Dedifferentiated amniotic fluid mesenchymal stem cell (primary cell): Measurements from ENCODE around the gene UBTD2.
"Not testable (repeated sequence)": the region's sequence is repeated elsewhere in the genome, so short reads cannot be mapped to it uniquely, and the experiment has no call there.

Source experiments
- DNase-seq: peaks from one replicate; pipeline ENCODE4 v3.0.0-alpha.2; 2016; ENCODE audit errors: extremely low spot score

The UBTD2 gene

GRCh38 chr5:172251419-172251818 lies 32.1 kb downstream of the UBTD2 start:
- no peak for DNase-seq

GRCh38 chr5:172248637-172249036 lies 34.9 kb downstream of the UBTD2 start:
- no peak for DNase-seq

GRCh38 chr5:172245703-172246125 lies 37.9 kb downstream of the UBTD2 start:
- DNase-seq, result no peak

- DNase-seq, result no peak
Measured at GRCh38 chr5:172245046-172245445, 38.5 kb downstream of the UBTD2 start.

- DNase-seq, result no peak
Measured at GRCh38 chr5:172243302-172243701, 40.3 kb downstream of the UBTD2 start.

GRCh38 chr5:172238334-172238733 lies 45.2 kb downstream of the UBTD2 start:
- DNase-seq, result no peak

- no peak for DNase-seq
Measured at GRCh38 chr5:172235827-172236736, 47.5 kb downstream of the UBTD2 start.

GRCh38 chr5:172235132-172235780 lies 48.3 kb downstream of the UBTD2 start:
- no peak for DNase-seq

GRCh38 chr5:172234031-172234430 lies 49.5 kb downstream of the UBTD2 start:
- DNase-seq, result no peak

- DNase-seq, result no peak
Measured at GRCh38 chr5:172229904-172230303, 53.7 kb downstream of the UBTD2 start.

- DNase-seq, result no peak
Measured at GRCh38 chr5:172224996-172225395, 58.6 kb downstream of the UBTD2 start.

GRCh38 chr5:172223901-172224873 lies 59.4 kb downstream of the UBTD2 start:
- no peak for DNase-seq

GRCh38 chr5:172219296-172219695 lies 64.3 kb downstream of the UBTD2 start:
- no peak for DNase-seq

- no peak for DNase-seq
Measured at GRCh38 chr5:172216345-172216744, 67.2 kb downstream of the UBTD2 start.

GRCh38 chr5:172213126-172213525 lies 70.4 kb downstream of the UBTD2 start:
- no peak for DNase-seq

GRCh38 chr5:172211676-172212075 lies 71.9 kb downstream of the UBTD2 start:
- no peak for DNase-seq

GRCh38 chr5:172209714-172210113 lies 73.8 kb downstream of the UBTD2 start:
- no peak for DNase-seq

GRCh38 chr5:172207511-172207910 lies 76.1 kb downstream of the UBTD2 start:
- DNase-seq, result no peak

GRCh38 chr5:172205984-172206383 lies 77.6 kb downstream of the UBTD2 start:
- not testable (repeated sequence) for DNase-seq

GRCh38 chr5:172200476-172200875 lies 83.1 kb downstream of the UBTD2 start:
- DNase-seq, result no peak

GRCh38 chr5:172199446-172199845 lies 84.1 kb downstream of the UBTD2 start:
- DNase-seq, result no peak

- DNase-seq, result not testable (repeated sequence)
Measured at GRCh38 chr5:172197775-172198174, 85.8 kb downstream of the UBTD2 start.
